OCI-LY7 (cell line): ENCODE measurements around the gene GPR55. TPM values are rescaled to one million over a fixed set of nuclear protein-coding genes. Genes with fewer than 3 reads are reported as not detected.

ENCODE experiments used
- BruUV-seq: library from RNA; stranded (reverse); fragments of 400-500 nt; replicated peaks from 2 replicates; lab custom pipeline; 2021; lab: Mats Ljungman, UMichigan
- CTCF ChIA-PET: fragments of 300-600 bp; sonication (Branson Sonifier 250); formaldehyde crosslinking; loops from one replicate; lab custom pipeline; 2022; ENCODE audit warnings: antibody characterized with exemption; ENCODE audit not compliant: unreplicated experiment; lab: Charles Lee
- POLR2A ChIA-PET: fragments of 300-600 bp; sonication (Branson Sonifier 250); formaldehyde crosslinking; loops from one replicate; lab custom pipeline; 2022; ENCODE audit warnings: antibody characterized with exemption; lab: Charles Lee
- DNase-seq: peaks from one replicate; pipeline ENCODE4 v3.0.0-alpha.2; 2015; ENCODE audit warnings: low spot score
- H2AFZ ChIP-seq: fragments of 200-600 bp; sonication (generic), shearing (Covaris generic); 2 replicates; pipeline ENCODE4 v1.6.1; 2014; ENCODE audit warnings: mild to moderate bottlenecking, antibody characterized with exemption, low read length, moderate library complexity
- H3K27ac ChIP-seq: fragments of 200-600 bp; sonication (generic); 2 replicates; pipeline ENCODE4 v1.5.1; 2014; ENCODE audit warnings: mixed run types, low read depth, mild to moderate bottlenecking, moderate library complexity, low read length, inconsistent platforms; ENCODE audit not compliant: poor library complexity, severe bottlenecking
- H3K36me3 ChIP-seq: fragments of 200-600 bp; sonication (generic); 2 replicates; pipeline ENCODE4 v1.6.1; 2014; ENCODE audit warnings: mild to moderate bottlenecking, antibody characterized with exemption, low read length, moderate library complexity, mixed read lengths; ENCODE audit not compliant: insufficient read depth
- H3K4me1 ChIP-seq: fragments of 200-600 bp; sonication (generic); 2 replicates; pipeline ENCODE4 v1.5.1; 2014; ENCODE audit warnings: mild to moderate bottlenecking, low read length; ENCODE audit not compliant: insufficient read depth, poor library complexity, severe bottlenecking
- H3K4me2 ChIP-seq: fragments of 200-600 bp; sonication (generic); 2 replicates; pipeline ENCODE4 v1.6.1; 2014; ENCODE audit warnings: mild to moderate bottlenecking, low read length
- H3K4me3 ChIP-seq: fragments of 200-600 bp; sonication (generic); 2 replicates; pipeline ENCODE4 v1.5.1; 2014; ENCODE audit warnings: mild to moderate bottlenecking, low read depth, low read length; ENCODE audit not compliant: poor library complexity, severe bottlenecking
- H3K79me2 ChIP-seq: fragments of 200-600 bp; sonication (generic); 2 replicates; pipeline ENCODE4 v1.6.1; 2016; ENCODE audit warnings: low read depth, mild to moderate bottlenecking, low read length, moderate library complexity, mixed read lengths; ENCODE audit not compliant: insufficient read depth
- H3K9me2 ChIP-seq: fragments of 200-600 bp; sonication (generic); 2 replicates; pipeline ENCODE4 v1.6.1; 2016; ENCODE audit warnings: mild to moderate bottlenecking, low read length, mixed read lengths; ENCODE audit not compliant: insufficient read depth
- H3K9me3 ChIP-seq: fragments of 200-600 bp; sonication (generic); 2 replicates; pipeline ENCODE4 v1.6.1; 2014; ENCODE audit warnings: mild to moderate bottlenecking, mixed run types, low read length, mixed read lengths
- H4K20me1 ChIP-seq: fragments of 200-600 bp; sonication (generic); 2 replicates; pipeline ENCODE4 v1.6.1; 2014; ENCODE audit warnings: mild to moderate bottlenecking, antibody characterized with exemption, low read length, moderate library complexity, mixed read lengths; ENCODE audit not compliant: insufficient read depth
- EZH2phosphoT487 ChIP-seq: fragments of 200-600 bp; sonication (generic); IDR thresholded peaks from 2 replicates; pipeline ENCODE4 v1.6.1; 2018; ENCODE audit warnings: low read depth, borderline replicate concordance, mild to moderate bottlenecking, mixed run types, antibody characterized with exemption, low read length, moderate library complexity, mixed read lengths
- intact Hi-C: fragments of 100-400 bp; cut with micrococcal nuclease; formaldehyde crosslinking; loops from one replicate; pipeline ENCODE4 v1.10.0; 2022; ENCODE audit not compliant: unreplicated experiment
- total RNA-seq, 2 experiments: library from RNA; depleted of rRNA in 1 of 2; stranded (reverse); fragments of >200 nt in 1 of 2; shearing (Covaris generic) in 1 of 2; gene quantifications; 2 replicates each; pipeline ENCODE4 v1.2.3, GENCODE V29; 2014 to 2022
- TF ChIP-seq, protein P1 (sequence below): fragments of 200-600 bp; sonication (generic); conservative IDR thresholded peaks from 2 replicates; pipeline ENCODE4 v1.5.1; 2014; ENCODE audit warnings: mild to moderate bottlenecking, antibody characterized with exemption, low read length, moderate library complexity, mixed read lengths

The GPR55 gene
- total RNA-seq, 2 experiments from 2014 or later: 0.22 TPM; not detected in 1

GRCh38 chr2:230929381-230930148 lies 4.5 kb upstream of the GPR55 start:
- Histone ChIP-seq H3K27ac (no peak overlapping the region), H3K79me2 (no peaks in the 10 kb centered on the region), H3K9me2 (no peaks in the 10 kb centered on the region), H3K4me3 (no peak overlapping the region), H3K9me3 (no peaks in the 10 kb centered on the region), H3K36me3 (no peaks in the 10 kb centered on the region), H3K4me2 (no peak overlapping the region), H3K4me1 (no peaks in the 10 kb centered on the region), H4K20me1 (no peaks in the 10 kb centered on the region), H2AFZ (no peak overlapping the region)
- ChIA-PET CTCF (interaction anchor here (0.5 kb wide), 1 partner anchor 76 kb away, joined by 4 read pairs; no protein-coding TSS in a partner anchor), POLR2A (no interaction called here)
- no peak for DNase-seq
- intact Hi-C loops: loop anchor here (5.0 kb wide), 1 partner anchor 58 kb away; no protein-coding TSS in a partner anchor
- BruUV-seq: no TSS peak
- TF ChIP-seq, protein P1, sequence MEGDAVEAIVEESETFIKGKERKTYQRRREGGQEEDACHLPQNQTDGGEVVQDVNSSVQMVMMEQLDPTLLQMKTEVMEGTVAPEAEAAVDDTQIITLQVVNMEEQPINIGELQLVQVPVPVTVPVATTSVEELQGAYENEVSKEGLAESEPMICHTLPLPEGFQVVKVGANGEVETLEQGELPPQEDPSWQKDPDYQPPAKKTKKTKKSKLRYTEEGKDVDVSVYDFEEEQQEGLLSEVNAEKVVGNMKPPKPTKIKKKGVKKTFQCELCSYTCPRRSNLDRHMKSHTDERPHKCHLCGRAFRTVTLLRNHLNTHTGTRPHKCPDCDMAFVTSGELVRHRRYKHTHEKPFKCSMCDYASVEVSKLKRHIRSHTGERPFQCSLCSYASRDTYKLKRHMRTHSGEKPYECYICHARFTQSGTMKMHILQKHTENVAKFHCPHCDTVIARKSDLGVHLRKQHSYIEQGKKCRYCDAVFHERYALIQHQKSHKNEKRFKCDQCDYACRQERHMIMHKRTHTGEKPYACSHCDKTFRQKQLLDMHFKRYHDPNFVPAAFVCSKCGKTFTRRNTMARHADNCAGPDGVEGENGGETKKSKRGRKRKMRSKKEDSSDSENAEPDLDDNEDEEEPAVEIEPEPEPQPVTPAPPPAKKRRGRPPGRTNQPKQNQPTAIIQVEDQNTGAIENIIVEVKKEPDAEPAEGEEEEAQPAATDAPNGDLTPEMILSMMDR: no peak
- TF ChIP-seq EZH2phosphoT487: no peak

DNA sequence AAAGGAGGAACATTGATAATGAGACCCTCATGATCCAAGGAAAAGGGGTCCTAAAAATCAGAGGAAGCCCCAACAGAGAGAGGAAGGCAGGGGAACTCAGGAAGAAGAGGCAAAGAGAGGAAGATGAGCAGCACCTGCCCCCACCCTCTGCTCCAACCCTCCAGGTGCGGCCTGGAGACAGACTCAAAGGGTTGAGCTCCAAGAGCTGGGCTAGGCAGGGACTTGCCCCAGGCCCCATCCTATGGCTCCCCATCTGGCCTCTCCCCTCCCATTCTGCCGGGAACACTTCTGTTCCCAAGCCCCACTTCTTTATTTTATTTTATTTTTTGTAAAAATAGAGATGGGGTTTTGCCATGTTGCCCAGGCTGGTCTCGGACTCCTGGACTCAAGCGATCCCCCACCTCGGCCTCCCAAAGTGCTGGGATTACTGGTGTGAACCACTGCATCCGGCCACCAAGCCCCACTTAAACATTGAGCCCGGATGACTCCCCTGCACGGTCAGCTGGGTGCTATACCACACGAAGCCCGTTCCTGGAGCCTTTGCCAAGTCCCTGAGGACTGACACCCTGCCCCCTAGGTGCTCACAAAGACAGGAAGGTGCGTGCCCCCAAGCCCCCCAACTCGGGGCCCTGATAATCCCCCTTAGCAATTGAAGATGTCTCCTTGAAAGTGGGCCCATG lies 3.8 kb upstream of the GPR55 start:
- no peaks in the 10 kb centered on the region for H4K20me1 ChIP-seq
- no peak overlapping the region for H3K4me3 ChIP-seq
- intact Hi-C loops: loop anchor here (5.0 kb wide), 1 partner anchor 58 kb away; no protein-coding TSS in a partner anchor
- H3K4me1 ChIP-seq: no peaks in the 10 kb centered on the region
- no peaks in the 10 kb centered on the region for H3K9me2 ChIP-seq
- H3K9me3 ChIP-seq: no peaks in the 10 kb centered on the region
- no peaks in the 10 kb centered on the region for H3K79me2 ChIP-seq
- DNase-seq: no peak
- H3K27ac ChIP-seq: no peak overlapping the region
- ChIA-PET POLR2A (no interaction called here), CTCF (no interaction called here)
- BruUV-seq: no TSS peak
- H2AFZ ChIP-seq: no peak overlapping the region
- TF ChIP-seq, protein P1: no peak
- TF ChIP-seq EZH2phosphoT487: no peak
- no peaks in the 10 kb centered on the region for H3K36me3 ChIP-seq
- H3K4me2 ChIP-seq: no peak overlapping the region
